Thyroid gland (tissue), 4 donors: ENCODE measurements around the gene EIF3K. TPM values are rescaled to one million over a fixed set of nuclear protein-coding genes. Genes with fewer than 3 reads are reported as not detected.

Experiments
- DNase-seq, 2 donors: peaks; one replicate each; pipeline ENCODE4 v3.0.0-alpha.2; 2019
- H3K27ac ChIP-seq, 3 donors: fragments of 200-600 bp; sonication (generic); 1 replicate in 2 of 3; 2 replicates in 1 of 3; pipeline ENCODE4 v1.5.1; 2016 to 2019; ENCODE audit warnings: mild to moderate bottlenecking in 1 of 3, moderate library complexity in 1 of 3
- H3K27me3 ChIP-seq: fragments of 200-600 bp; sonication (generic); one replicate; pipeline ENCODE4 v1.5.1; 2019
- H3K36me3 ChIP-seq, 2 donors: fragments of 200-600 bp; sonication (generic); one replicate each; pipeline ENCODE4 v1.5.1; 2016 to 2019
- H3K4me1 ChIP-seq, 2 donors: fragments of 200-600 bp; sonication (generic); one replicate each; pipeline ENCODE4 v1.5.1; 2017 to 2019
- H3K4me3 ChIP-seq, 3 donors: fragments of 200-600 bp; sonication (generic); replicated peaks in 1 of 3; 1 replicate in 2 of 3; 2 replicates in 1 of 3; pipeline ENCODE4 v1.5.1; 2016; ENCODE audit warnings: mild to moderate bottlenecking in 1 of 3
- H3K9me3 ChIP-seq: fragments of 200-600 bp; sonication (generic); one replicate; pipeline ENCODE4 v1.5.1; 2017
- CTCF ChIP-seq, 6 experiments: fragments of 200-600 bp in 3 of 6; fragments of 450-650 bp in 3 of 6; sonication (generic) in 3 of 6; IDR thresholded peaks; one replicate each; pipeline ENCODE4 v1.5.1; 2016 to 2019; ENCODE audit warnings: antibody characterized with exemption in 6 of 6, mild to moderate bottlenecking in 2 of 6, inconsistent platforms in 1 of 6, moderate library complexity in 1 of 6
- POLR2A ChIP-seq, 2 donors: fragments of 450-650 bp; IDR thresholded peaks; one replicate each; pipeline ENCODE4 v1.6.1; 2017; ENCODE audit warnings: antibody characterized with exemption in 2 of 2, mild to moderate bottlenecking in 2 of 2, moderate library complexity in 1 of 2
- WGBS, 2 donors: methylation state at CpG; one replicate each; pipeline ENCODE4 v1.1.5; 2017; 5-methylcytosine and 5-hydroxymethylcytosine counted together
- intact Hi-C: fragments of 100-400 bp; cut with DNase I; formaldehyde crosslinking; loops from one replicate; pipeline ENCODE4 v1.15.1; 2023
- total RNA-seq, 4 donors: library from RNA; depleted of rRNA; stranded (reverse); fragments of >200 nt; gene quantifications; one replicate each; pipeline ENCODE4 v1.2.3, GENCODE V29; 2016

EIF3K gene
- total RNA-seq, 4 donors from 2014 or later: 205 to 504 (median 440) TPM

- no peak for DNase-seq
- peaks cover 0 to 5% of the 10 kb centered on the region in 2 donors for H3K36me3 ChIP-seq
- 69 to 79% methylated on average over 10 to 11 of the region's 13 CpGs for WGBS, 2 donors
- H3K27ac ChIP-seq: peak overlapping the region; percentile 60 to 78 (median 64)
- intact Hi-C loops: no loop called here
- H3K27me3 ChIP-seq: no peaks in the 10 kb centered on the region
- H3K4me3 ChIP-seq: no peak overlapping the region
- H3K4me1 ChIP-seq: peaks cover 31 to 71% of the 10 kb centered on the region in 2 donors
- no peak for TF ChIP-seq CTCF (IDR thresholded peaks at IDR 0.05)
- no peak for TF ChIP-seq POLR2A (IDR thresholded peaks at IDR 0.05)
- H3K9me3 ChIP-seq: no peaks in the 10 kb centered on the region
Observed at GRCh38 chr19:38676023-38676877, 57.3 kb downstream of the EIF3K start.

- Histone ChIP-seq H3K36me3 (peaks cover 0 to 5% of the 10 kb centered on the region in 2 donors), H3K27ac (peak overlapping the region; percentile 60 to 78 (median 64)), H3K4me3 (no peak overlapping the region), H3K27me3 (no peaks in the 10 kb centered on the region), H3K4me1 (peaks cover 27 to 71% of the 10 kb centered on the region in 2 donors), H3K9me3 (no peaks in the 10 kb centered on the region)
- DNase-seq: no peak
- no peak for TF ChIP-seq POLR2A (IDR thresholded peaks at IDR 0.05)
- no peak for TF ChIP-seq CTCF (IDR thresholded peaks at IDR 0.05)
- 82 to 84% methylated on average over 11 of the region's 11 CpGs for WGBS, 2 donors
- intact Hi-C loops: no loop called here
Observed at GRCh38 chr19:38676878-38677646, 58.1 kb downstream of the EIF3K start.

DNA sequence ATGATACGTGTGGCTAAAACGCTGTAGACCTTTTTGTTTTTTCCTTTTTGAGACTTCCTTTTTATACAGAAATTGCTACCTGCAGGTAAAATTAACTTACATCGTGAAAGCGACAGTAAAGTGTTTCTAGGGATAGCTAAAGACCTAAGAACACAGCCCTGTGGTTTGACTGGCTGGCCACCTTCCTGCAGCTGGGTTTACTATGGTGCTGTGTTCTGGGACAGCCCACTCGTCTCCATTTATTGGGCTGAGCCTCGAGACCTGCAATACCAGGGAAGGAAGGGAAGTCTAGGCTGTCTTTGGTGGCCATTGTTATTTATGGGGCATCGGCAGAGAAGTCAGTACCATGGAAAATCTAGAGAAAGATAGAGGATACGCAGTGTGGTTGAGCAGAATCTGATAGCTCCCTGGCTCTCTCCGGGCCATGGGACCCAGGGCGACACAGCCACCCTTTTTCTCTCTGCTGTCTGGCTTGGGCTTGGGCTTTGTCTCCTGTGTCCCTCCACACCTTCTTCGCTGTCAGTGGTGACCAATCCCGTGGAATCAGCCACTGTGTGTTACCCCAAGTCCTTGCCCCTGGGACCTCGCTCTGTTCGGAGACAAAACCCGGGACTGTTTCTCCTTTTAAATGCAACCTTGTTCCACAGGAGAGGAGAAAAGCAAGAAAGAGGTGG is 59.4 kb downstream of the EIF3K start:
- H3K27me3 ChIP-seq: no peaks in the 10 kb centered on the region
- 85 to 89% methylated on average over 15 of the region's 15 CpGs for WGBS, 2 donors
- intact Hi-C loops: no loop called here
- H3K9me3 ChIP-seq: no peaks in the 10 kb centered on the region
- H3K4me1 ChIP-seq: peaks cover 40 to 75% of the 10 kb centered on the region in 2 donors
- no peak for DNase-seq
- peaks cover 0 to 5% of the 10 kb centered on the region in 2 donors for H3K36me3 ChIP-seq
- TF ChIP-seq POLR2A (IDR thresholded peaks at IDR 0.05): no peak
- no peak for TF ChIP-seq CTCF (IDR thresholded peaks at IDR 0.05)
- peak overlapping the region in 2 of 3 donors; percentile 14 to 98 for H3K27ac ChIP-seq
- no peak overlapping the region for H3K4me3 ChIP-seq

DNA sequence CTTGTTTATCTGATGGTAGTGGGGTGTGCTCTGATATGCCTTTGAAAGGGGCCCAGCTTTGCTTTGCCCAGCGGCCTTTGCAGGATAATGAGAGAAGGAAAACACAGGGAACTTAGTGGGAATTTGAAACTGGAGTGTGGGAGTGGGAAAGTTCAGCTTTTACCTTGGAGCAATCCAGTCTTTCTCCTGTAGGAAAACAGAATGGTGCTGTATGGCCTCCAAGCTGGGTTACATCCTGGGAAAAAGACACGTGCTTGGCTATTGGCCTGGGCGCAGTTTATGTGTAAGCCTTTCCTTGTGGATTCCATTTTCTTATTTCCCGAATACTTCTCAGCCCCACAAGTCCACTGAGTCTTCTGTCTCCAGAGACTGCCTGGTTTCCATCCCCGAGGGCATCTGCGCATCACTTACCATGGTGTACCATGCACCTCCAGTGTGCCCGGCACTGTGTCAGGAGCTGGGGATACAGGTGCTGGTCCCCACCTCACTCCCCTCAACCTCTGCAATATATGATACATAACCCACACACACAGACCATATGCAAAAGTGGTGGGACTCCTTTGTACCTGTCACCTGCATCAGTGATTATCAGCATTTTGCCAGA is 60.0 kb downstream of the EIF3K start:
- 91 to 93% methylated on average over 7 of the region's 7 CpGs for WGBS, 2 donors
- peaks cover 44 to 79% of the 10 kb centered on the region in 2 donors for H3K4me1 ChIP-seq
- TF ChIP-seq POLR2A (IDR thresholded peaks at IDR 0.05): no peak
- no peak for TF ChIP-seq CTCF (IDR thresholded peaks at IDR 0.05)
- intact Hi-C loops: no loop called here
- peaks cover 0 to 5% of the 10 kb centered on the region in 2 donors for H3K36me3 ChIP-seq
- H3K27me3 ChIP-seq: no peaks in the 10 kb centered on the region
- H3K9me3 ChIP-seq: no peaks in the 10 kb centered on the region
- peak overlapping the region in 2 of 3 donors; percentile 14 to 98 for H3K27ac ChIP-seq
- no peak overlapping the region for H3K4me3 ChIP-seq
- no peak for DNase-seq
